Trophoblast cell (in vitro differentiated cells and primary cell): Measurements from ENCODE around the gene METRNL.

ENCODE experiments used
- DNase-seq, 2 donors: peaks; one replicate each; pipeline ENCODE4 v3.0.0-alpha.2; 2016
- H2AFZ ChIP-seq: 2 replicates; pipeline ENCODE4 v1.6.1; 2013; ENCODE audit warnings: low read length, moderate library complexity, mild to moderate bottlenecking; ENCODE audit not compliant: insufficient read depth, poor library complexity
- H2AK5ac ChIP-seq: 2 replicates; pipeline ENCODE4 v1.6.1; 2013; ENCODE audit warnings: mild to moderate bottlenecking, low read length
- H2BK120ac ChIP-seq: 2 replicates; pipeline ENCODE4 v1.6.1; 2013; ENCODE audit warnings: low read length, mild to moderate bottlenecking, moderate library complexity; ENCODE audit not compliant: insufficient read depth, poor library complexity
- H2BK12ac ChIP-seq: 2 replicates; pipeline ENCODE4 v1.6.1; 2013; ENCODE audit warnings: mild to moderate bottlenecking, low read length, moderate library complexity
- H2BK5ac ChIP-seq: 2 replicates; pipeline ENCODE4 v1.6.1; 2013; ENCODE audit warnings: low read length, low read depth, moderate library complexity, mild to moderate bottlenecking; ENCODE audit not compliant: poor library complexity
- H3K14ac ChIP-seq: 2 replicates; pipeline ENCODE4 v1.6.1; 2013; ENCODE audit warnings: mild to moderate bottlenecking, low read length
- H3K18ac ChIP-seq: 2 replicates; pipeline ENCODE4 v1.6.1; 2013; ENCODE audit warnings: mild to moderate bottlenecking, low read length
- H3K23ac ChIP-seq: 2 replicates; pipeline ENCODE4 v1.6.1; 2013; ENCODE audit warnings: low read length
- H3K27ac ChIP-seq: 2 replicates; pipeline ENCODE4 v1.5.1; 2013; ENCODE audit warnings: low read depth, mild to moderate bottlenecking, inconsistent platforms, low read length, moderate library complexity
- H3K27me3 ChIP-seq: 2 replicates; pipeline ENCODE4 v1.6.1; 2013; ENCODE audit warnings: inconsistent platforms, mild to moderate bottlenecking, low read length, moderate library complexity; ENCODE audit not compliant: insufficient read depth
- H3K36me3 ChIP-seq, 2 experiments: 1 replicate in 1 of 2; 2 replicates in 1 of 2; pipeline ENCODE4 v1.6.1; 2013; ENCODE audit warnings: low read length in 2 of 2, mild to moderate bottlenecking in 2 of 2, moderate library complexity in 1 of 2; ENCODE audit not compliant: insufficient read depth in 2 of 2, control insufficient read depth in 1 of 2
- H3K4ac ChIP-seq: 2 replicates; pipeline ENCODE4 v1.6.1; 2013; ENCODE audit warnings: low read depth, mild to moderate bottlenecking, low read length, moderate library complexity
- H3K4me1 ChIP-seq, 2 experiments: 1 replicate in 1 of 2; 2 replicates in 1 of 2; pipeline ENCODE4 v1.6.1; 2013; ENCODE audit warnings: low read length in 2 of 2, mild to moderate bottlenecking in 2 of 2, moderate library complexity in 1 of 2; ENCODE audit not compliant: insufficient read depth in 2 of 2, control insufficient read depth in 1 of 2
- H3K4me2 ChIP-seq: 2 replicates; pipeline ENCODE4 v1.6.1; 2013; ENCODE audit warnings: inconsistent platforms, mild to moderate bottlenecking, low read length, moderate library complexity
- H3K4me3 ChIP-seq: 2 replicates; pipeline ENCODE4 v1.5.1; 2013; ENCODE audit warnings: mild to moderate bottlenecking, low read depth, low read length, inconsistent platforms
- H3K79me1 ChIP-seq: one replicate; pipeline ENCODE4 v1.6.1; 2013; ENCODE audit warnings: low read length
- H3K79me2 ChIP-seq: 2 replicates; pipeline ENCODE4 v1.6.1; 2013; ENCODE audit warnings: low read length, mild to moderate bottlenecking; ENCODE audit not compliant: control insufficient read depth, insufficient read depth, poor library complexity
- H3K9ac ChIP-seq: 2 replicates; pipeline ENCODE4 v1.6.1; 2013; ENCODE audit warnings: mild to moderate bottlenecking, low read length
- H3K9me3 ChIP-seq: 2 replicates; pipeline ENCODE4 v1.6.1; 2013; ENCODE audit warnings: low read depth, mild to moderate bottlenecking, control low read depth, inconsistent platforms, low read length; ENCODE audit not compliant: insufficient read depth
- H4K12ac ChIP-seq: 2 replicates; pipeline ENCODE4 v1.6.1; 2013; ENCODE audit warnings: low read depth, mild to moderate bottlenecking, low read length, moderate library complexity
- H4K8ac ChIP-seq: 2 replicates; pipeline ENCODE4 v1.6.1; 2013; ENCODE audit warnings: low read depth, mild to moderate bottlenecking, low read length, moderate library complexity
- H4K91ac ChIP-seq: one replicate; pipeline ENCODE4 v1.6.1; 2013; ENCODE audit warnings: low read depth, mild to moderate bottlenecking, low read length, moderate library complexity
- WGBS: extraction: QIAGEN DNeasy Blood & Tissue Kit; methylation state at CpG from one replicate; pipeline ENCODE4 v1.1.7; 2013; ENCODE audit warnings: missing lambda C conversion rate; ENCODE audit not compliant: insufficient read length, insufficient coverage; ENCODE audit errors: extremely low coverage; 5-methylcytosine and 5-hydroxymethylcytosine counted together

The METRNL gene

DNA sequence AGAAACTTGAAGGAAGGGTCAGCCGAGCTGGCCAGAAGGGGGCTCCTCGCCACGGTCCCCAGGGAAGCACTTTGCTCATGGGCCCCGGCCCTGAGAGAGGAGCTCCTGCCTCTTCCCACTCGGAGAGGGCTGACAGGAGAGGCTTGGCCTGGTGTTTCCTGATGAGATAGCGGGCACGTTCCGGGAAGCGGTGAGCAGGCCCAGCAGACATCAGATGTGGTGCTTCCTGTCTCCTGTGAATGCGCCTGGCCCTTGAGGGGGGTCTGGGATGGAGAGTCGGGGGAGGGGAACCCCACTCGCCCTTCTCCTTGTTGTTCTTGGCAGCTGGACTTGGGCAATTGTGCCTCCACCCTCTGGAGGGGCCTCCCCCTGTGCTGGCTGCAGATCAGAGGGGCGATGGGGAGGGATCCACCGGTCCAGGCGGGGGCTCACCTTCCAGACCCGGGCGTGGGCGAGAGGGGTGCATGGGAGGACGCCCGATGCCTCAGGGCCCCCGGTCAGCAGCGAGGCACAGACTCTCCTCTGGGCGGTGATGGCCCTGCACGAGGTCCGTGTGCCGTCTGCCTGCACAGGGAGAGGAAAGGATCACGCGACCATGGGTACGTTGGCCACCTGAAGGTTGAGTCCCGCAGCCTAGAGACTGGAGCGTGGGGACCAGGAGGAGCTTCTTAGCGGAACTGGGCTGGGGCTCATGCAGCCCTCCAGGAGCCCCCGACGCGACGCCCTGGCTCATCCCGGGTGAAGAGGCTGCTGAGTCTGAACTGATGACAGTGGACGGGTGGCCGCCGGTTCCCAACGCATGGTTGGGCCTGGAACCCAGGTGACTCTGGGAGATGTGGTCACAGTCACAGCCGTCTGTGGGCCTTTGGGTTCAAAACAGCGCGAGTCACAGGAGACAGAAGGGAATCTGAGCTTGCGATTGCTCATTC, 25.4 kb downstream of the METRNL start:
- H3K36me3 ChIP-seq, result no peaks in the 10 kb centered on the region
- no peak overlapping the region for H3K9ac ChIP-seq
- no peak overlapping the region for H4K8ac ChIP-seq
- DNase-seq, result no peak
- no peak overlapping the region for H4K91ac ChIP-seq
- H2BK5ac ChIP-seq, result no peak overlapping the region
- peaks cover 20% of the 10 kb centered on the region for H3K9me3 ChIP-seq
- peaks cover 13 to 15% of the 10 kb centered on the region in 2 experiments for H3K4me1 ChIP-seq
- no peak overlapping the region for H3K4me2 ChIP-seq
- no peak overlapping the region for H3K4ac ChIP-seq
- no peak overlapping the region for H3K27ac ChIP-seq
- no CpG with 5 or more reads among the region's 45 CpGs for WGBS
- H3K79me1 ChIP-seq, result peaks cover 3% of the 10 kb centered on the region
- H3K14ac ChIP-seq, result no peak overlapping the region
- no peak overlapping the region for H3K23ac ChIP-seq
- no peak overlapping the region for H4K12ac ChIP-seq
- no peaks in the 10 kb centered on the region for H3K79me2 ChIP-seq
- no peak overlapping the region for H2BK12ac ChIP-seq
- no peak overlapping the region for H2AFZ ChIP-seq
- H2AK5ac ChIP-seq, result no peak overlapping the region
- no peak overlapping the region for H3K18ac ChIP-seq
- no peak overlapping the region for H2BK120ac ChIP-seq
- no peak overlapping the region for H3K4me3 ChIP-seq
- no peaks in the 10 kb centered on the region for H3K27me3 ChIP-seq

DNA sequence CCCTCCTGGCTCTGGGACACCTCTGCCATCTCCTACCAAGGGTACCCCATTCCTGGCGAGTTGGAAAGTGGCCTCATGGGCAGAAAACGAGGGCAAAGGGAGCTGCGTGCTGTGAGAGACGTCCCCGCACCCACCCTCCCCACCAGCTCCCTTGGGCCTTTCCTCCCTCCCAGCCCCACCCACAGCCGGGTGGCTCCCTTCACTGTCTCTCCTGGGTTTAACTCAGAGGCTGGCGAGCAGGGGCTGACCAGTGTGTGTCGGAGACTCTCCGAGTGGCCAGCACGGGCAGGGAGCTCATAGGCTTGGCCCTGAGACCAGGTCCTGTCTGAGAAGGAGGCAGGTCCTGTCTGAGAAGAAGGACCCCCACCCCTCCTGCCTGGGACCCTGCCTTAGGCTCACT, 26.1 kb downstream of the METRNL start:
- no CpG with 5 or more reads among the region's 10 CpGs for WGBS

DNA sequence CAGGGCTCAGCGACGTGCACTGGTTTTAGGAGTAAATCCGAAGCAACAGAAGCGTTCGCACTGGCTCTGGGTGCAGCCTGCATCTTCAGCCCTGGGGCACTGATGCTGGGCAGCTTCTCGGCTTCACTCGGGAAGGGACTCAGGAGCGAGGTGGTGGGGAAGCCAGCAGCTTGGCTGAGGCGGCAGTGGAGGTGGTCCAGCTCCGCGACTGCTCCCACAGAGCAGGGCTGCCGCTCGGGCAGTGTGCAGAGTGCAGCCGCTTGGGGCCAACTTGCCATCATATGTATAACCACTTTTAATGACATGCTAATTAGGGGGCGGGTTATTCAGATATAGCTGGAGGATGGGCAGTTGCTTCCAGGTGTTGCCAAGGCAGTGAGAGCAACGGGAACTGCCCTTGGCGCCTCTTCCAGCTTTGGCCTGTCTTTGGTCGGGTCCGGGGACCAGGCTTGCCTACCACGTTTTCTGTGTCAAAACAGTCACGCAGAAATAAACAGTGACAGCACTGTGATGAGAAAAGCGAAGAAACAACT, 26.7 kb downstream of the METRNL start:
- H3K4me3 ChIP-seq, result no peak overlapping the region
- no peak overlapping the region for H4K12ac ChIP-seq
- no peak overlapping the region for H3K14ac ChIP-seq
- no peak overlapping the region for H2AFZ ChIP-seq
- no peak overlapping the region for H3K4me2 ChIP-seq
- H3K79me2 ChIP-seq, result peaks cover 2% of the 10 kb centered on the region
- no peaks in the 10 kb centered on the region for H3K36me3 ChIP-seq
- H2AK5ac ChIP-seq, result no peak overlapping the region
- no peak overlapping the region for H3K18ac ChIP-seq
- DNase-seq, result no peak
- peaks cover 8% of the 10 kb centered on the region for H3K79me1 ChIP-seq
- peaks cover 18 to 20% of the 10 kb centered on the region in 2 experiments for H3K4me1 ChIP-seq
- peaks cover 25% of the 10 kb centered on the region for H3K9me3 ChIP-seq
- H2BK12ac ChIP-seq, result no peak overlapping the region
- no peak overlapping the region for H3K4ac ChIP-seq
- H3K27ac ChIP-seq, result no peak overlapping the region
- H2BK120ac ChIP-seq, result no peak overlapping the region
- no peak overlapping the region for H4K91ac ChIP-seq
- whole genome bisulfite sequencing, result no CpG with 5 or more reads among the region's 22 CpGs
- no peaks in the 10 kb centered on the region for H3K27me3 ChIP-seq
- no peak overlapping the region for H3K9ac ChIP-seq
- H4K8ac ChIP-seq, result no peak overlapping the region
- no peak overlapping the region for H3K23ac ChIP-seq
- H2BK5ac ChIP-seq, result no peak overlapping the region

More for the DNA sequence above, 26.1 kb downstream of the METRNL start:
- Histone ChIP-seq H3K27ac (no peak overlapping the region), H2AK5ac (no peak overlapping the region), H3K14ac (no peak overlapping the region), H3K9me3 (peaks cover 23% of the 10 kb centered on the region), H3K4ac (no peak overlapping the region), H3K79me1 (peaks cover 8% of the 10 kb centered on the region), H4K91ac (no peak overlapping the region), H3K4me3 (no peak overlapping the region), H3K18ac (no peak overlapping the region), H2BK5ac (no peak overlapping the region), H3K4me1 (peaks cover 18 to 20% of the 10 kb centered on the region in 2 experiments), H3K23ac (no peak overlapping the region), H2AFZ (no peak overlapping the region), H2BK12ac (no peak overlapping the region), H3K79me2 (peaks cover 2% of the 10 kb centered on the region), H3K36me3 (no peaks in the 10 kb centered on the region), H4K12ac (no peak overlapping the region), H3K9ac (no peak overlapping the region), H3K27me3 (no peaks in the 10 kb centered on the region), H4K8ac (no peak overlapping the region), H2BK120ac (no peak overlapping the region), H3K4me2 (no peak overlapping the region)
- no peak for DNase-seq

DNA sequence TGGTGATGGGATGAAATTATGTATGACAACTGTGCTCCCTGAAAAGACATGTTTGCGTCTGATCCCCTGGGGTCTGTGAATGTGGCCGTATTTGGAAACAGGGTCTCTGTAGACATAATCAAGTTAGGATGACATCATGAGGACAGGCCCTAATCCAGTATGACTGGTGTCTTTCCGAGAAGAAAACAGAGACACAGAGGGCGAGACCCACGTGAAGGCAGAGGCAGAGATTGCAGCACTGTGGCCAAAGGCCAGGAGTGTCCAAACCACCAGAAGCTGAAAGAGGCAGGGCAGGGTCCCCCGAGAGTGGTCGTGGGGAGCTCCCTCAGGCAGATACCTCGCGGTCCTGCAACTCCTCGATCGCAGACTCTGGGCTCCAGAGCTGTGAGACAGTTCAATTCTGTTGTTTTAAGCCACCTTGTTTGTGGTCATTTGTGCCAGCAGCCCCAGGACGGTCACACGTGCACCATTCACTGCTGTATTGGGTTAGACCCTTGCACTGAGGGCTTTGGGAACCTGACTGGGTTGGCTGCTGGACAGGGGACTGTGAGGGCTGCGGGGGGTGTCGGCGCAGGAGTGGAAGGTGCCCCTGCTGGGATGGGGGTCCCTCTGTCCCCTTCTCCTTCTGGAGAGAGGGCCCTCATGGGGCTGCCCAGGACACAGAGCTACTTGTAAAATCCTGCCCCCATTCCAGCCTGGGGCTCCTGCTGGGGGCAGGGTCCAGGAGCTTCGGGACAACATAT, 27.7 kb downstream of the METRNL start:
- Histone ChIP-seq H3K27ac (no peak overlapping the region), H3K79me2 (peaks cover 2% of the 10 kb centered on the region), H3K9ac (no peak overlapping the region), H3K4me2 (no peak overlapping the region), H3K36me3 (no peaks in the 10 kb centered on the region), H3K79me1 (peaks cover 8% of the 10 kb centered on the region), H2AFZ (no peak overlapping the region), H4K12ac (no peak overlapping the region), H4K91ac (no peak overlapping the region), H3K18ac (no peak overlapping the region), H3K14ac (no peak overlapping the region), H3K4me1 (peaks cover 11 to 13% of the 10 kb centered on the region in 2 experiments), H4K8ac (no peak overlapping the region), H2BK12ac (no peak overlapping the region), H2BK5ac (no peak overlapping the region), H3K4me3 (no peak overlapping the region), H3K4ac (no peak overlapping the region), H2AK5ac (no peak overlapping the region), H3K23ac (no peak overlapping the region), H3K27me3 (no peaks in the 10 kb centered on the region), H3K9me3 (peaks cover 25% of the 10 kb centered on the region), H2BK120ac (no peak overlapping the region)
- DNase-seq, result no peak
- WGBS, result no CpG with 5 or more reads among the region's 17 CpGs
